GM10266 (cell line): Measurements from ENCODE around the gene EVL.

Source experiments
- DNase-seq: peaks from one replicate; pipeline ENCODE4 v3.0.0; 2012; ENCODE audit errors: extremely low spot score
- CTCF ChIP-seq: IDR thresholded peaks from 2 replicates; pipeline ENCODE4 v1.5.1; 2012; ENCODE audit warnings: mild to moderate bottlenecking, low read depth; ENCODE audit not compliant: control insufficient read depth, insufficient read depth; ENCODE audit errors: missing control alignments

The EVL gene

DNA sequence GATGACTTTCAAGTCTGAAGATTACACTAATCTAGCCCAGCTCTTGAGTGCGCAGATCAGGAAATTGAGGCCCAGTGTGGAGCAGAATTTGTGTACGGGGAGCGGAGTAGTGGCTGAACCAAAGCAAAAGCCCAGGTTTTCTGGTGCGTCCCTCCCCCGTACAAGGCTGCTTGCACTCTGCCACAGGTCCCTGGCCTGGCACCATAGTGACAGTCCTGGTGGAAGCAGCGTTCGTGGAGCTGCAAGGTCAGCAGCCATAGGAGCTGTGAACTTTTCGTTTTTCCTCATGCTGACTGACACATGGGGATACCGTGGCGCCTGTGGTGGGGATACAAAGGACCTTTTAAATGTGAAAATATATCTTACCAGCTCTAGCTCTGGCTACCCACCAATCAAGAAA is 1.7 kb downstream of the EVL start:
- no peak for TF ChIP-seq CTCF
- no peak for DNase-seq

DNA sequence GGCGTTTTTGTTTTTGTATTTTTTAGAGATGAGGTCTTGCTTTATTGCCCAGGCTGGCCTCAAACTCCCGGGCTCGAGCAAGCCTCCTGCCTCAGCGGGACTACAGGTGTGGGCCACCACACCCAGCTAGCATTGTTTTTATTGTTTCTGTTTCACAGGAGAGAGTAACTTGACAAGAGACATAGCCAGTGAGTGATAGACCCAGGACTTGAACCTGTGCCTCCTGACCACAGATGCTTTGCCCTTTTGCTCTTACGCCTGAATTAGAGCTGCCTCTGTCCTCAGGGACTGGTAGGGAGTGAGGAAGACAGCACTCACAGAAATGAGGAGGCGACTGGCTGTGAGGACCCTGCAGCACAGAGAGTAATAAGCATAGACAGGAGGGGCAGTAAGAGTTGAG is 2.3 kb downstream of the EVL start:
- TF ChIP-seq CTCF = no peak

GRCh38 chr14:100067971-100068959 is 3.0 kb downstream of the EVL start:
- no peak for TF ChIP-seq CTCF
- DNase-seq = peak; percentile 30

More for the DNA sequence above, 2.3 kb downstream of the EVL start:
- DNase-seq = no peak

DNA sequence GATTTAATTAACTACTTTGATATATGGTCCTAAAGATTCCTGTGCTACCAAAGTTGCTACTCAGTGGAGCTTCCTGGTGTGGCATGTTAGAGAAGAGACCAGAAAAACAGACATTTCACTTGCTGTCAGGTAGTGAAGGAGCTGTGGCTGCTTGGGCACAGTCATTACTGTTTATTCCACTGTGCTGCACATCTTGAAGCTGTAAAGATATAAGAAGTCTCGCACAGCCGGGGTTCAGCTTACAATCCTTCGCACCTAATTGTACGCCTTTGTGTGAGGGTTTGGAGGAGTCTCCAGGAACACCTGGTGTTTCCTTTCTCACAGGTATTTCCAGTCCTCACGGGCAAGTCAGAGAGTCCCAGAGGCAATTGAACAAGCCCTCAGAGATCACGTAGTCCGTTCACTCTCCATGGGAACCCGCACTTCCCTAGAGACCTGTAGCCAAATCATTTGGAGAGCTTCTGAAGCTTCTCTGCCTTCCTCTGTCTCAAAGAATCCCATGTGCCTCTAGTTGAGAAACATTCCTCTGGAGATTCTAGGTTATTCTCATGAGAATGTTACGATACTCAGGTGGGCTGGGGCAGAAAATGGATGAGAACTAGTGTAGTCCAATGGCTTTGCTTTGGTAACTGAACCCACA is 4.1 kb downstream of the EVL start:
- DNase-seq = no peak
- TF ChIP-seq CTCF = no peak

GRCh38 chr14:100070310-100070709 is 5.1 kb downstream of the EVL start:
- TF ChIP-seq CTCF = no peak

GRCh38 chr14:100071545-100071944 is 6.3 kb downstream of the EVL start:
- DNase-seq = no peak
- TF ChIP-seq CTCF = no peak

More at GRCh38 chr14:100070310-100070709, 5.1 kb downstream of the EVL start:
- DNase-seq = no peak
